ENCODE data around the gene ZNF700.
"Not testable (repeated sequence)": the region's sequence is repeated elsewhere in the genome, so short reads cannot be mapped to it uniquely, and the experiment has no call there.

The ZNF700 gene

GRCh38 chr19:11986754-11987153 lies 61.8 kb downstream of the ZNF700 start:
- Histone ChIP-seq H3K36me3 (ENCODE audit: control insufficient read depth, insufficient read depth, low read length) (no peaks in the 10 kb centered on the region), H3K27me3 (ENCODE audit: control insufficient read depth, insufficient read depth, low read length) (no peaks in the 10 kb centered on the region), H3K4me3 (ENCODE audit: low read length) (no peak overlapping the region), H3K4me1 (ENCODE audit: control insufficient read depth, insufficient read depth, low read length) (0 out of 2 replicates have a peak, but pooled peaks cover 2% of the 10 kb centered on the region), H3K9me3 (ENCODE audit: control insufficient read depth, insufficient read depth, low read length) (no peaks in the 10 kb centered on the region), H3K27ac (ENCODE audit: low read length) (no peak overlapping the region)
- WGBS (ENCODE audit: insufficient coverage, insufficient read length) = no CpG with 5 or more reads among the region's 17 CpGs
- DNase-seq (ENCODE audit: low read depth, low spot score) = no peak

GRCh38 chr19:11987405-11988281 lies 62.7 kb downstream of the ZNF700 start:
- H3K4me1 ChIP-seq (ENCODE audit: control insufficient read depth, insufficient read depth, low read length) = 0 out of 2 replicates have a peak, but pooled peaks cover 2% of the 10 kb centered on the region
- peak; percentile 85 for DNase-seq (ENCODE audit: low read depth, low spot score)
- no peaks in the 10 kb centered on the region for H3K27me3 ChIP-seq (ENCODE audit: control insufficient read depth, insufficient read depth, low read length)
- H3K9me3 ChIP-seq (ENCODE audit: control insufficient read depth, insufficient read depth, low read length) = no peaks in the 10 kb centered on the region
- no CpG with 5 or more reads among the region's 54 CpGs for WGBS (ENCODE audit: insufficient coverage, insufficient read length)
- no peaks in the 10 kb centered on the region for H3K36me3 ChIP-seq (ENCODE audit: control insufficient read depth, insufficient read depth, low read length)
- H3K4me3 ChIP-seq (ENCODE audit: low read length) = peak overlapping the region; percentile 96
- H3K27ac ChIP-seq (ENCODE audit: low read length) = no peak overlapping the region

- H3K36me3 ChIP-seq (ENCODE audit: control insufficient read depth, insufficient read depth, low read length) = no peaks in the 10 kb centered on the region
- H3K27me3 ChIP-seq (ENCODE audit: control insufficient read depth, insufficient read depth, low read length) = no peaks in the 10 kb centered on the region
- no peak for DNase-seq (ENCODE audit: low read depth, low spot score)
- WGBS (ENCODE audit: insufficient coverage, insufficient read length) = no CpG with 5 or more reads among the region's 9 CpGs
- 0 out of 2 replicates have a peak, but pooled peaks cover 2% of the 10 kb centered on the region for H3K4me1 ChIP-seq (ENCODE audit: control insufficient read depth, insufficient read depth, low read length)
- no peak overlapping the region for H3K4me3 ChIP-seq (ENCODE audit: low read length)
- no peaks in the 10 kb centered on the region for H3K9me3 ChIP-seq (ENCODE audit: control insufficient read depth, insufficient read depth, low read length)
- no peak overlapping the region for H3K27ac ChIP-seq (ENCODE audit: low read length)
These were observed 64.2 kb downstream of the ZNF700 start for GRCh38 chr19:11989112-11989456.

GRCh38 chr19:11991921-11992320 lies 67.0 kb downstream of the ZNF700 start:
- H3K27ac ChIP-seq (ENCODE audit: low read length); H3K36me3 ChIP-seq (ENCODE audit: control insufficient read depth, insufficient read depth, low read length); DNase-seq (ENCODE audit: low read depth, low spot score); H3K9me3 ChIP-seq (ENCODE audit: control insufficient read depth, insufficient read depth, low read length); H3K4me3 ChIP-seq (ENCODE audit: low read length); H3K27me3 ChIP-seq (ENCODE audit: control insufficient read depth, insufficient read depth, low read length); H3K4me1 ChIP-seq (ENCODE audit: control insufficient read depth, insufficient read depth, low read length): not testable (repeated sequence)
- WGBS (ENCODE audit: insufficient coverage, insufficient read length) = no CpG with 5 or more reads among the region's 4 CpGs

GRCh38 chr19:11995174-11995573 lies 70.3 kb downstream of the ZNF700 start:
- H3K27ac ChIP-seq (ENCODE audit: low read length) = no peak overlapping the region
- no peak overlapping the region for H3K4me3 ChIP-seq (ENCODE audit: low read length)
- H3K9me3 ChIP-seq (ENCODE audit: control insufficient read depth, insufficient read depth, low read length) = no peaks in the 10 kb centered on the region
- H3K27me3 ChIP-seq (ENCODE audit: control insufficient read depth, insufficient read depth, low read length) = no peaks in the 10 kb centered on the region
- no peak for DNase-seq (ENCODE audit: low read depth, low spot score)
- no CpG with 5 or more reads among the region's 1 CpG for WGBS (ENCODE audit: insufficient coverage, insufficient read length)
- no peaks in the 10 kb centered on the region for H3K4me1 ChIP-seq (ENCODE audit: control insufficient read depth, insufficient read depth, low read length)
- no peaks in the 10 kb centered on the region for H3K36me3 ChIP-seq (ENCODE audit: control insufficient read depth, insufficient read depth, low read length)
